Activated CD4-positive, CD25-positive, alpha-beta regulatory T cell (primary cell): Measurements from ENCODE around the gene ATP4B.

ENCODE experiments used
- DNase-seq, 4 experiments: peaks; one replicate each; lab custom pipeline; 2025; lab: John Stamatoyannopoulos, UW

The ATP4B gene

DNA sequence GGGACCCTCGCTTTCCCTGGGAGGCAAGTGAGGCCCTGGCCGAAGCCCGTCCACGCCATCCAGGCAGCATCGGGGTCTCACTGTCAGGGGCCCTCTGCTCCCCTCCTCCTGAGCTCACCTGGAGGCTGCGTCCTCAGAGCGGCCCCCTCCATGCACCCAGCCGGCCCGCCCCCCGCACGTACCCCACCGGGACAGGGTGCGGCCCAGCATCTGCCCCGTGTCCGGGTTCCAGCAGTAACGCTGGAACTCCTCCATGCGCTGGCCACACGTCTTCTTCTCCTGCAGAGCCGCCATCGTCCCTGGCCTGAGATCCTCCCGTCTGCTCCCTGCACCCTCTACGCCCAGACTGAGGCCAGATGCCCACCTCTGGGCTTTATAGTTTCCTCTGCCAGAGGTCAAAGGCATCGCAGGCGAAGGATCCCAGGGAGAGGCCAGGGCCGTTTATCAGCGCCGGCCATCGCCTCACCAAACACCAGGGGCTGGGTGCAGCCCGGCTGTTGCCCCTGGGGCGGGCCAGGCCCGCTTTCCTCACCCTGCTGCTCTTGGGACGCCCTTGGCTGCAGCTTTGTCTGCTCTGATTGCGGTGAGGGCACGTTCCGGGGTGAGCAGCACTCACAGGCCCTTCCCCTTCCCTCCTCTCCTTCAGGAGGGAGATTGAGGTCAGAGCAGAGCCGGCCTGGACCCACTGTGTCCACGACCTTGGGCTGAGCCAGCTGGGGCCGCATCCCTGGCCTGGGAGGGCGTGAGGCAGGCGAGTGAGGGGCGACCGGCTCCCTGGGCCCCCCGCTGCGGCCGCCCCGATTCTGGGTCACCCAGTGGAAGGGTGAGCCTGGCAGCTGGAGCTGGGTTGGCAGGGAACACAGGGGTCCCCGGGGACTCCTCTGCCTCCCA lies at the start of gene ATP4B:
ATP4B (minus strand) TSS at position 348 of the 891 bp plus-strand sequence; CDS start at position 294, 54 bp downstream.
- DNase-seq: no peak

DNA sequence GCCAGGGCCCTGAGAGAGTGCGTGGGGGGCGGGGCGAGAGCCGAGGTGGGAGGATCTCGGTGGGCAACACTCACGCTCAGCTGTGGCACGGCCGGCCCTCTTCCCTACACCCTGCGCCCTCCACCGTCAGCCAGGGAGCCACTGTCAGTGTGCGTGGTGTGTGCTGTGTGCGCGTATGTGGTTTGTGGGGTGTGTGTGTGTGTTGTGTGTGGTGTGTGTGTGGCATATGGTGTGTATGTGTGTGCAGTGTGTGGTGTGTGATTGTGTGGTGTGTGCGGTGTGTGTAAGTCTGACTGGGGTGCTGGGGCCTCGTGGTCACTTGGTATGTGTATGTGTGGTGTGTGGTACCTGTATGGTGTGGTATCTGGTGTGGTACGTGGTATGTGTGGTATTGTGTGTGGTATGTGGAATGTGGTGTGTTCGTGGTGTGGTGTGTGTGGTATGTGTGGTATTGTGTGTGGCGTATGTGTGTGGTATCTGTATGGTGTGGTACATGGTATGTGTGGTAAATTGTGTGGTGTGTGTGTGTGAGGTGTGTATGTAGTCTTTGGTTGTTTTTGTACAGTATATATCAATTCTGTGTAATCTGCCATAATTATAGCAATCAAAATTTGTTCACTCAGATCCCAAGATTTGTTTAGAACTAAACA lies 14.1 kb upstream of the ATP4B start:
- DNase-seq: no peak

DNA sequence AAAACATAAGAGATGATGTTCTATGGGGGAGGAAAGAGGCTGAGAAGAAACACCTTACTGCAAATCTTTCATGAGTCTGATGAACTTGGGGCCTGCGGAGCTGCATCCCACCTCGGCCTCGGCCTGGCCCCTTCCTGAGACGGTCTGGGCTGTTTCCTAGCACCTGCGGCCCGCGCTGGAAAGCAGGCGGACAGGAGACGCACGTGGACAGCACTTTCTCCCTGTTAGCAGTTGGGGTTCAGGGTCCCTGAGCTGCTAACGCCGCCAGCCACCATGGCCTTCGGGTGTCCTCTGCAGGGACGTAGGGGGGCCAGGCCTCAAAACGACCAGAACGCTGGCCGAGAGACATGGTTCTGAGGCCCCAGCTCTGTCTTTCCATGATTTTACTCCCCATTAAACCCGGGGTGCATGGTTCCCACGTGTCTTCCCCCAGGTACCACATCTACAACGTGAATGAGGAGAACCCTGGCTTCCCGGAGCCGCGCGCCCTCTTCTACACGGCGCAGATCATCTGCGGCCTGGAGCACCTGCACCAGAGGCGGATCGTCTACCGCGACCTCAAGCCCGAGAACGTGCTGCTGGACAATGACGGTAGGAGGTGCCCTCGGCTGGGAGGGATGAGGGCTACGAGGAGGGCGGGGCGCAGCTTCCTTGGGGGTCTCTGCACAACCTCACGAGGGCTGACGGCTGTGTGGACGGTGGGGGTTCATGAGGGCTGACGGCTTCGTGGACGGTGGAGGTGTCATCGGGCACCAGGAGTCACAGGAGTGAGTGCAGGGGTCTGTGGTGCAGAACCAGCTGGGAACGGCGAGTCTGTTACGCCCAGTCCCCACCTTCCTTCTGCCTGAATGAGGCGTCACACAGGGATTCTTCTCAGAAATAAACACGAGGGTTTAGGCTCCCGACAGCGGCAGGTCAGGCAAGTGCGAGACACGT lies 13.3 kb upstream of the ATP4B start:
- DNase-seq: no peak

DNA sequence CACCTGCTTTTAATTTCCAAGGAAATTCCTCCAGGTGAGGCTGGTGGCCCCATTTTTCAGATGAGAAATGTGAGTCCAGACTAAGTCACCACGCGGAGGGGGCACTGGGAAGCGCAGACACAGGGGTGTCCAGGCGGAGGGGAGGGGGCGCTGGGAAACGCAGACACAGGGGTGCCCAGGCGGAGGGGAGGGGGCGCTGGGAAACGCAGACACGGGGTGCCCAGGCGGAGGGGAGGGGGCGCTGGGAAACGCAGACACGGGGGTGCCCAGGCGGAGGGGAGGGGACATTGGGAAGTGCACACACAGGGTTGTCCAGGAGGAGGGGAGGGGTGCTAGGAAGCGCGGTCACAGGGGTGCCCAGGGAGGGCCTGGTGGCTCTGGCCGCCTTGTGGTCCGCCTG lies 12.5 kb upstream of the ATP4B start:
- no peak for DNase-seq

DNA sequence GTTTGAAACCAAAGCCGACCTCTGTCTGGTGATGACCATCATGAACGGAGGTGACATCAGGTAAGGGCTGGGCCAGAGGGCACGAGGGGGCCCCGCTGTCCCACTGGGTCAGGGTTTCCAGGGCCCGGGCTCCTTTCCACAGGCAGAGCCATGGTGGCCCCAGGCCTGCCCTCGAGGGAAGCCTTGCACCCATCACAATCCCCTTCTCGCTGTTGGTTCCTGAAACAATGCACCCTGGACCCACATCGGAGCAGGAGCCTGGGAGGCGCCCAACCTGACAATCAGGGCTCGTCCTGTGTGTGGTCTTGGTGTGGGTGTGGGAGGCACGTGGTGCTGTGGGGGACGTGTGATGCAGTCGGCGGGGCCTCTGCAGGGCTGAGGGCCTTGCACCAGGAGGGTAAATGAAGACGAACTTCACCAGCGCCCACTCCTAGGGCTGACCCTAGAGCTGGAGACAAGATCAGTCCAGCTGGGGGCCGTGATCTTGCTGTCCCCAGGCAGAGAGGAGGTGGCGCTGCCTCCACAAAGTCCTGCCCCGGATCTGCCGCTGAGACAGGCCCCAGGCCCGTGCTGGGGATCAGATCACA lies 11.8 kb upstream of the ATP4B start:
- no peak for DNase-seq

DNA sequence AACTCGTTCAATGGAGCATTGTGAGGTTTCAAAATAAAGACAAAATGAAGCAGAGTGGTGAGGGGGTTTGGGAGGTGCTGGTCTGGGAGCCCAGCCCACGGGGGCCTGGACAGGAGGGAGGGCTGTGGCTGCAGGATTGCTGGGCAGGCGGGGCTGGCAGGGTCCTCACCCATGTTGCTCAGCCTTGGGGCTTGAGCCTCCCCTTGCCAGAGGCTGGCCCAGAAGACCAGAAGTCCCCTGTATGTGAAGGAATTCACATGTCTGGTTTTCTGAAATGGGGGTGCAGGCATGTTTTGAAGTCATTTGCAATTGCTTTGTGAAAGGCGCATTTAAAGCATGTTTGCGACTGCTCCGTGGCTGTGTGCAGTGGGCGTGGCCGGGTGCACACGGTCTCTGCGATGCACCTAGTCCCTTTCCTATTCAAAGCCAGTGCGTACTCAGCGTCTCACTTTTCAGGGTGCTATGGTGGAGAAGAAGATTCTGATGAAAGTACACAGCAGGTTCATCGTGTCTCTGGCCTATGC lies 11.3 kb upstream of the ATP4B start:
- DNase-seq: no peak

DNA sequence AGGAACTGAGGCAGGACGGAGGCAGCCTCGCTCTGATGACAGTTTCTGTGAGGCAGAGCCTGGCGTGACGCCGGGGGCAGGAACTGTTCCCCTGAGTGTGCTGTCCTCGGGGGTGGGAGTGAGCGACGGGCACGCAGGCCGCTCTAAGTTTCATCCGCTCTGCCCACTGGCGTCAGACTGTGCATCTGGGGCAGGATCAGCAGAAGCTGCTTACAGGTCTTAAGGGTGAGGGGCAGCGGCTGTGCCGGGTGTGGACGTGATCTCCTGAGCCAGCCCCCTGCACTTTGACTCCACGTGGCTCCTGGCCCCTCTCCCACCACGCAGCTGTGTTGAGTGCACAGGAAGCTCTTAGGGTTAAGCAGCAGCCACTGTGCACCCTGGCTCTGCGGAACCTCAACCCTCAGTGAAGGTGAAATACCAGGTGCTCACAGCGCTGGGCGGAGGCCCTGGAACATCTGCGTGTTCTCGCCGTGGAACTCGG lies 10.5 kb upstream of the ATP4B start:
- no peak for DNase-seq

DNA sequence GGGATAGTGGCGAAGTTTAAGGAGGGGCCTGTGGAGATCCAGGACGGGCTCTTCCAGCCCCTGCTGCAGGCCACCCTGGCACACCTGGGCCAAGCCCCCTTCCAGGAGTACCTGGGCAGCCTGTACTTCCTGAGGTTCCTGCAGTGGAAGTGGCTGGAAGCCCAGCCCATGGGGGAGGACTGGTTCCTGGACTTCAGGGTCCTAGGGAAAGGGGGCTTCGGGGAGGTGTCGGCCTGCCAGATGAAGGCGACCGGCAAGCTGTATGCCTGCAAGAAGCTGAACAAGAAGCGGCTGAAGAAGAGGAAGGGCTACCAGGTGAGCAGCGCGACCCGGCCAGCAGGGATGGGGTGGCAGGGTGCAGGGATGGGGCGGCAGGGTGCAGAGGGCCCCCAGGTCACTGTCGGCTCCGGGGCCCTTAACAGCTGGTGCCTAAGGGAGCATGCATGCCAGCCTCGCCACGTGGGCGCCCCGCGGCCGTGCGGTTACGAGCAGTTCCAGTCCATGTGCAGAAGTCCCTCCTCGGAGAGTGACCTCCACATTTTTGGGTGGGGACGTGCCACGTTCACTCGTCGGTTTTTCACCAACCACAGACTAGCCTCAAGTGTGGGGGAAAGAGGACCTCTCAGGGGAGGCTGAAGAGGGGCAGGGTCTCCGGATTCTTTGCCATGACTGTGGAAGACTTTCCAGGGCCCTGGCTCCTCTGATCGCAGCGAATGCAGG lies 9.9 kb upstream of the ATP4B start:
- no peak for DNase-seq

DNA sequence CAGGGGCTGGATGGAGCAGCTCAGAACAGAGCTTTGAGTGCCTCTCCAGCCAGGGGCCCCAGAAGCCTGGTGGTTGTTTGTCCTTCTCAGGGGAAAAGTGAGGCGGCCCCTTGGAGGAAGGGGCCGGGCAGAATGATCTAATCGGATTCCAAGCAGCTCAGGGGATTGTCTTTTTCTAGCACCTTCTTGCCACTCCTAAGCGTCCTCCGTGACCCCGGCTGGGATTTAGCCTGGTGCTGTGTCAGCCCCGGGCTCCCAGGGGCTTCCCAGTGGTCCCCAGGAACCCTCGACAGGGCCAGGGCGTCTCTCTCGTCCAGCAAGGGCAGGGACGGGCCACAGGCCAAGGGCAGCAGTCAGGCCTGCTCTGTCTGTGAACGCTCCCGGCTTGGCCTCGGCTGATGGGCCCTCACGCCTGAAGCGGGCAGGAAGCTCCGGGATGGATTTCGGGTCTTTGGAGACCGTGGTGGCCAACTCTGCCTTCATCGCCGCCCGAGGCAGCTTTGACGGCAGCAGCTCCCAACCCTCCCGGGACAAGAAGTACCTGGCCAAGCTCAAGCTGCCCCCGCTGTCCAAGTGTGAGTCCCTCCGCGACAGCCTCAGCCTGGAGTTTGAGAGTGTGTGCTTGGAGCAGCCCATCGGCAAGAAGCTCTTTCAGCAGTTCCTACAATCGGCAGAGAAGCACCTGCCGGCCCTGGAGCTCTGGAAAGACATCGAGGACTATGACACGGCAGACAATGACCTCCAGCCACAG lies 9.1 kb upstream of the ATP4B start, which contains the start of gene GRK1:
GRK1 (plus strand) TSS at position 269 of the 751 bp plus-strand sequence; CDS start at position 437, 168 bp downstream.
- DNase-seq: no peak

DNA sequence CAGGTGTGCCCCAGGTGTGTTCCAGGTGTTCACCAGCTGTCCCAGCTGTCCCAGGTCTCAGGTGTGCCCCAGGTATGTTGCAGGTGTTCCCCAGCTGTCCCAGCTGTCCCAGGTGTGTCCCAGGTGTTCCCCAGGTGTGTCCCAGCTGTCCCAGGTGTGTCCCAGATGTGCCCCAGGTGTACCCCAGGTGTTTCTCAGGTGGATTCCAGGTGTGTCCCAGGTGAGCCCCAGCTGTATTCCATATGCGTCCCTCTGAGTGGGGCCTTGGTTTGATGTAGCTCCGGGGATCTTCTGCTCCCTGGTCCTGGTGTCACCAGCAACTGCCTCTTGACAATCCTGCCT lies 8.3 kb upstream of the ATP4B start:
- no peak for DNase-seq

DNA sequence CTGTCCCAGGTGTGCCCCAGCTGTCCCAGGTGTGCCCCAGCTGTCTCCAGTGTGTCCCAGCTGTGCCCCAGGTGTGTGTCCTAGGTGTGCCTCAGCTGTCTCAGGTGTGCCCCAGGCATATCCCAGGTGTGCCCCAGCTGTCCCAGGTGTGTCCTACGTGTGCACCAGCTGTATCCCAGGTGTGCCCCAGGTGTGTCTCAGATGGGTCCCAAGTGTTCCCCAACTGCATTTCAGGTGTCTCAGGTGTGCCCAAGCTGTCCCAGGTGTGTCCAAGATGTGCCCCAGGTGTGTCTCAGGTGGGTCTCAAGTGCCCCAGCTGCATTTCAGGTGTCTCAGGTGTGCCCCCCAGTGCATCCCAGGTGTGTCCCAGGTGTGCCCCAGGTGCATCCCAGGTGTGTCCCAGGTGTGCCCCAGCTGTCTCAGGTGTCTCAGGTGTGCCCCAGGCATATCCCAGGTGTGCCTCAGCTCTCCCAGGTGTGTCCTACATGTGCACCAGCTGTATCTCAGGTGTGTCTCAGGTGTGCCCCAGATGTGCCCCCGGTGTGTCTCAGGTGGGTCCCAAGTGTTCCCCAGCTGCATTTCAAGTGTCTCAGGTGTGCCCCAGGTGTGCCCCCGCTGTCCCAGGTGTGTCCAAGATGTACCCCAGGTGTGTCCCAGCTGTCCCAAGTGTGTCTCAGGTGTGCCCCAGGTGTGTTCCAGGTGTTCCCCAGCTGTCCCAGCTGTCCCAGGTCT lies 7.8 kb upstream of the ATP4B start:
- no peak for DNase-seq

DNA sequence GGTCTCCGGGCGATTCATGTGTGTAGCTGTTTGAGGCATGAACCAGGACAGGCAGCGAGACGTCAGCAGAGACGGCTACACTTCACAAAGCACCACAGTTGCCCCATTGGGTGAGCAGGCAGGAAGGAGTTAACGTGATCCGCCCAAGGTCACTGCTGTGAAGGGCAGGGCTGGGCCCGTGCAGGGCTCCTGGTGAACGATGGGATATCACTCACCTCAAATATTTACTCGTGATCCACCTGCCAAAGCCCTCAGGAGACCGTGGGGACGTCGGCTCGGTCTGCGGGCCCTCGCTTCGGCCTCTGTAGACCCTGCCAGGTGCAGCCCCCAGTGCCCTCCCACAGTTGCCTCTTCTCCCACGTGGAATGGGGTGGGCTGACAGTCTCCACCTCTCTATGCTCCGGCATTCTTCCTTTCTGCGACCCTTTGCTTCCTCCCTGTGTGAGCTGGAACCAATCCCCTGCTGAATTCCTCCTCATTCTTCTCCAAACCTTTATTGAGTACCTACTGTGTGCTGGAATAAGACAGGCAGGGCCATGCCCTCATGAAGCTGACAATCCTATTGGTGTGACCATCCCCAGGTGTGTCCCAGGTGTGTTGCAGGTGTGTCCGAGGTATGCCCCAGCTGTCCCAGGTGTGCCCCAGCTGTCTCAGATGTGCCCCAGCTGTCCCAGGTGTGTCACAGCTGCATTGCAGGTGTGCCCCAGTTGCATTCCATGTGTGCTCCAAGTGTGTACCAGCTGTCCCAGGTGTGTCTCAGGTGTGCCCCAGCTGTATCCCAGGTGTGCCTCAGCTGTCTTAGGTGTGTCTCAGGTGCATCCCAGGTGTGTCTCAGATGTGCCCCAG lies 7.0 kb upstream of the ATP4B start:
- DNase-seq: no peak

DNA sequence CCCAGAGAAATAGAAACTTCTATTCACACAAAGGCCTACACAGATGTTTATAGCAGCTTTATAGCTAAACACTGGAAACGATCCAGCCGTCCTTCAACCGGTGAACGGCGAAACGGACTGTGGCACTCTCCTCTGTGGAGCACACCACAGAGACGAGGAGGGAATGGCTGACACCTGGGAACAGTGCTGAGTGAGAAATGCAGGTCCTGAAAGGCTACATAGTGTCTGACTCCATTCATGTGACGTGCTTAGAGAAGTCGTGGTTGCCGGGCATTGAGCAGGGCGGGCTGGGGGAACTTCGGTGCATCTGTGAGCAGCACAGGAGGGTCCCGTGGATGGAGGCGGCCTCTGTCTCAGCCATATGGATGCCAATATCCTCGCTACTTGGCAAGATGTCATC lies 5.9 kb upstream of the ATP4B start:
- no peak for DNase-seq

DNA sequence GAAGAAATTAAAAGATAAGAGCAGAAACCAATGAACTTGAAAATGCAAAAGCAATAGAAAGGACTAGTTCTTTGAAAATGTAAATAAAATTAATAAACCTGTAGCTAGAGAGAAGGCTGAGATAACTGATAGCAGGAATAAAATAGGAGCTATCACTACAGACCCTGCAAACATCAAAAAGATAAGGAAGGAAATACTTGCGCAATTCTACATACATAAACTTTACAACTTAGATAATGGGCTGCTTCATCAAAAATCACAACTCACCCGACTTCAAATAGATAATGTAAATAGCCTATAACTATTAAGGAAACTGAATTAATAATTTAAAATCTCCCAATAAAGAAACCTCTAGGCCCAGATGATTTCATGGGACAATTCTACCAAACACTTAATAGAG lies 3.5 kb upstream of the ATP4B start:
- no peak for DNase-seq

DNA sequence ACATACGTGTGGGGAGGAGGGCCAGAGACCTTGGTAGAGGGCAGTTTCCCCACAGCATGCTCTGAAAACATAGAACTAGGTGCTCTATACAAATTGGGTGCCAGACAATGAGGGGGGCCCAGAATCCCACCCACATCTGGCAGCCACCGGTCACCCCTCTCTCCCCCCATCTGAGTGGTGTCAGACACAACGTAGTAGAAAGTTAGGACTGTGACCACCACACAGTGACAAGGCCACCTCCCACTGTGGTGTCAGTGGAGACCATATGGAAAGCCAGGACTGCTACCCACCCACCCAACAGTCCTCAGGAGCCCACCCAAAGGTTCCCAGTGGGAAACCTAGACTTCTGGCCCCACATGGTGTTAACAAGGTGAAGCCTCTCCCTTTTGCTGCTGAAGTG lies 2.1 kb upstream of the ATP4B start:
- DNase-seq: no peak

DNA sequence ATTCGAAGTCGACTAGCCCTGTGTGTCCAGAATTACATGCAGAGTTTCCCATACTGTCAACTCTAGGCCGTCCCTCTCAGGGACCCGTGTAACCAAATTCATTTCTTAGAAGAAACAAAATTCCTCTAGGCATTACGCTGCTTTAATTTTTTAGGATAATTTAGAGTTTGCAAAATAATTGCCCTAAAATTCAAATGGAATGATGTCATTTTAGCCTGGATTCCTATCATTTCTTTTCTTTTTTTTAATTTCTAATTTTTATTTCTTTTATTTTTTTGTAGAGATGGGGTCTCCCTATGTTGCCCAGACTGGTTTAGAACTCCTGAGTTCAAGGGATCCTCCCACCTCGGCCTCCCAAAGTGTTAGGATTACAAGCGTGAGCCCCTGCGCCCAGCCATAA lies 1.3 kb upstream of the ATP4B start:
- DNase-seq: no peak

DNA sequence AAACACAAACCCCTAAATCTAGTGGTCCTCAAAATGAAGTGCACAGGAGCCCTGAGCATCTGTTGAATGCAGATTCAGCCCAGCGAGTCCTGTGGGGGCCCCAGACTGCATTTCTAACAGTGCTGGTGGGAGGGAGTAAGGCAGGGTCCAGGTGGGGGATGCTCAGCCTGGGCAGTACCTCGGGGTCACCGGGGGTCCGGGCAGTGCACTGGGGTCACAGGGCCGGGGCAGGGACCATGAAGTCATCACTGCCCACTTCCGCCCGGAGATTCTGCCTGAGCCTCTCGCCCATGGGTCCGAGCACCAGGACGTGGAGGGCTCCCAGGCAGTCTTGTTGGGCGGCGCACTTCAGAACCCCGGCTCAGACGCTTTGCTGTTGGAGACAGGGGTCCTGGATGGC lies 838 bp upstream of the ATP4B start:
- DNase-seq: no peak

DNA sequence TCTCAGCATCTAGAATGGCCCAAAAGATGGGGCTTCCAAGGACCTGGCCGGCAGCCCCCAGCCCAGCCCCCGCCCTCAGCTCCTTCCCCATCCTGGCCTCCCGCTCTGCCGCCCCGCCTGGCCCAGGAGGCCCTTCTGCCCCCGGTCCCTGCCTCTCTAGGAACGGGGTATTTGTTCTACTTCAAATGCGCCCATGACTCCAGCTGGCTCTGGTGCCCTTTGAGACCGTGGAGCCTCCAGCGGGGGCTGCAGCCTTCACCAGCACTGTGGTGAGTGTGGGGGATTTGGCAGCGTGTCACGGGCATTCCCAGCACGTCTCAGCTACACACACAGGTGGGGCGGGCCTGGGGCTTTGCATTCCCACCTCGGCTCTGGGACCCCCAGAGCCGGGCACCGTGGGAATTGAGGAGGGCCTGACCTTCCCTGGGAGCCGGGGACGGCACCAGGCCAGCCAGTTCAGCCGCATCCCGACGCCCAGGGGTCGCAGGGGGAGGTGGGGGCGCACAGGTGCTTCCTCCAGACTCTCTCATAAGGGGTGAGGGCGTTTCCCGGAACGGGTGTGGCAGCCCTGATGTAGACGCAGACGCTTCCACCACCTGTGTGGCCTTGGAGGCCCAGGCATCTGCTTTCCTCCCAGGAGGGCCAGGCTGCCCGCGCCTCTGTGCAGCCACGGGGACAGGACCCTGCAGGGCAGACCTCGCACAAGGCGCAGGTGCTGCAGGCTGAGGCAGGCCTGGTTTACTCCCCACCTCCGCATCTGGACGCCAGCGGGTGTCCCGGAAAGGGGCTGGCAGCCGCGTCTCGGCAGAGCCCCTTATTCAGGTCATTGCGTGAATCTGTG lies 947 bp downstream of the ATP4B start:
- no peak for DNase-seq
